DMS114 treated with DMSO at 0.1 percent for 48 hours (cell line): ENCODE results near the gene LHFPL2.

Source experiments
- DNase-seq: peaks from one replicate; lab custom pipeline; 2025; ENCODE audit not compliant: unreplicated experiment; lab: John Stamatoyannopoulos, UW

LHFPL2 gene

DNA sequence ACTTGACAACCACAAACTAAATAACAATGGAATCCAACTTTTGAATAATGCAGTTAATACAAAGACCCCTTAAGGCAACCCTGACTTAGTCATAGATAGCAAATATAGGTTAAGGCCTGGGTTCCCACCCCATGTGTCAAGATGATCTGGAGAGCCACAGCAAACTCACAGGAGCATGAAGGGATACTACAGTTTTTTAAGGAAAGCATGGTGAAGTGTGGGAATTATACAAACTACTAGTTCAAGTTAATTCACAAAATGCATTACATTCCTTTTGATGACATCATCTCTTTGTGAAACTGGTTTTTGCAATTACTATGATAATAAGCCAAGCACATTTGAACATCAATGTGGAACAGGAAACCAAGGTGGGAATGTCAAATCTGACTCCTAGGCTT, 50.6 kb downstream of the LHFPL2 start:
- DNase-seq, result no peak

DNA sequence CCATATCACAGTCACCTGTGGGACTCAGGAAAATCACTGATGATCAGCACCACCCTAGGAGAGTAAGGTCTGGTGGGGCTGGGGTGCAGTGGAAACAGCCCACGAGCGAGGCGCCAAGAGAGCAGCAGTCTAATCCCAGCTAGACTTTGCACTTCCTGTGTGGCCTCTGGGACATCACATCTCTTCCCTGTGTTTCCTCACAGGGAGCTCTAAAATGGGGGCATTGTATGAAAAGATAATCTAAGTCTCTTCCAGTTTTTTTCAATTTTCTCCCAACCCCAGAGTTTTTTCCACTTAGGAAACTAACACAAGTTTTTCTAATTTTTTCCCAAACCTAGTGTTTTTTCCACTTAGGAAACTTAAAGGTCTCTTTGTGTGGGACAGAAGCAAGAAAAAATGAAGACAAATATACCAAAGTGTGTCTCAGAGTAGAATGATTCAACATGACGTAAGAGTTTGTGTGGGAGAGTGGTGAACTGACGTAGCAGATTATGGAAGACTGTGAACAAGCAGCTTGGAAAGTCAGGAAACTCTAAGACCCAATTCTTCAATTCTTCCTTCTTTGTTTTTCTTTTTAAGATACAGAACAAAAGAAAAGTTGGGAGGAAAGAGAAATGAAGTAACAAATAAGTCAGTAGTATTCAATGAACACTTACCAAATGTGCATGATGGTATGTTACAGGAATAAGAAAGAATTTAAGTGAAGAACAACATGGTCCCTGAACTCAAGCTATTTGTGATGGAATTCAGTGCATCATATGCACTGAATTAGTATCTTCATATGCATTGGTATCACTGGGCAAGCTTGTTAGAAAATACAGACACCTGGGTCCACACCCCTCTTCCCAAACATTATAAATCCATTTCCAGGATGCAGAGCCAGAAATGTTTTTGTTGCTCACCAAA, 51.3 kb downstream of the LHFPL2 start:
- no peak for DNase-seq

DNA sequence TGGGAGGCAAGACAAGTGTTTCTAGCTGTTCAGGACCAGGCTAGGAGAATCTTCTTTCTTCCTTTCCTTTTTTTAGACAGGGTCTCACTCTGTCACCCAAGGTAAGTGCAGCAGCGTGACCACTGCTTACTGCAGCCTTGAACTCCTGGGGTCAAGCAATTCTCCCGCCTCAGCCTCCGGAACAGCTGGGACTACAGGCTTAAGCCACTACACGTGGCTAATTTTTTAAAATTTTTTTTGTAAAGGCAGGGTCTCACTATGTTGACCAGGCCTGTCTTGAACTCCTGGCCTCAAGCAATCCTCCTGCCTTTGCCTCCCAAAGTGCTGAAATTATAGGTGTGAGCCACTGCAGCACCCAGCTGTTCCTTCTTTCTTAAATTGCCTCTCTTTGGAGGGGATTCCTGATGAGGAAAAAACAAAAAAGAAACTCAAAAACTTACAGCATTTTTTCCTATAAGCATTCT, 53.1 kb downstream of the LHFPL2 start:
- DNase-seq, result no peak

DNA sequence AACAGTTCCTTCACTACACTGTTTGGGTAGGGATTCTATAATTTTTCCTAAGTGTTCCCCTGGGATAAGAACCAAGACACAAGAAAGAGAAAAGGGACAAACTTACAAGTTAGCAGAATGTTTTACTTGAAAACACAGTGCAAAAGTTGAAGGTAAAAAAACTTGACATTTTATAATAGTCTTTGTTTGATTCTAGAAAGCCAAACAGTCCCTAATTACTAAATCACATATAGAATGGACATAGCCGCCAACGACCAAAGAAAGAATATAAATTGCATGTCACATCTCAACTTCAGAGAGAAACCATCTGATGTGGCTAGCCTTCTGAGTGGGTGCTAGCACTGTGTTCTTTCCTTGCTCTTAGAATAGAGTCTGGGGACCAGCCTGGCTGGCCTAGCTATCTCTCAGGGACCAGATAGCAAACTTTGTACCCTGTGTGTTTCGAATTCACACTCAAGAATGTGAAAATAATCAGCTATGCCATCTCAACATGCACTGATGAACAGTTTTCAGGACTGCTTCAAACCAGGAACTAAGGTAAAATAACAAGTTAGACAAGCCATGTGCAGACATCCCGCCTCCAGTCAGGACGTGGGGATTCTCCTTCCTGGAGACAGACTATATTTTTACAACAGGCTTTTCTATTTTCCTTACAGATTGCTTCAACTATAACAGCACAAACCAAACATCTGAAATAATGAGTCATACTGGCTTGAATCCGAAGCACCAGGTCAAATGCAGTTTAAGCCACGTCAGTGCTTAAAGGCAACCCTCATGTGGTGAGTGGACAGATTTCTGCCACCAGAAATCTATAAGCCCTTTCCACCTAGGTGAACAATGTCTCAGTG, 53.7 kb downstream of the LHFPL2 start:
- DNase-seq, result no peak

DNA sequence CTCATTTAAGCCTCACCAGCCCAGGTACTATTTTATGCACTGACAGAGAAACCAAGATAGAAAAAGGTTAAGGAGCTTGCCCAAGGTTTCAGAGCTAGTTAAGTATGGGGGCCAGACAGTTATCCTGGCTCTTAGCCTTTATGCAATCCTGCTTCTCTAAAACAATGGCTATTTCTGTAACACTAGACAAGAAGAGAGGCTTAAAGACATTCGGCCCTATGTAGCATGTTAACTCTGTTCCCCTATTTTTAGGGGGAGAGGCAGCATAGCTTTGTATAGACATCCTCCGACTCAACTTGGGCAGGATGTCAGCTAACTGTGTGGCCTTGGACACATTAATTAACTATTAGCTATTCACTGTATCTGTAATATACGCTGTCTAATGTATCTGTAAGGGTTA, 54.6 kb downstream of the LHFPL2 start:
- DNase-seq, result no peak

DNA sequence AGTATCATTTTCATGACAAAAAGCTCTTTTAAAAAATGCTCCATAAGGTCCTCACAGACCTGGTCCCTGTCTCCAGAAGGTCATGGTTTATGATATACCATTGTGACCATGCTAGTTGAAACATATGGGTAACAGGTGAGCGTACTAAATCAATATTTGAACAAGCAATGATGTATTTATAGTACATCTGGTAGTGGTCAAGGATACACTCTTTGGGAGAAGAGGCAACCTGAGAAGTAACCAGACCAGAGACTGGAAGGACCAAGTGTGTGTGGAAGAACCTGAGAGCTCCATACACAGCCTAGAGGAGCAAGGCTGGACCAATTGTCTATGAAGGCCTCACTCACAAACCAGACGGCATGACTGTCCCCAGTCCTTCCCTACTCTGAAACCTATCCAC, 55.1 kb downstream of the LHFPL2 start:
- DNase-seq, result no peak

DNA sequence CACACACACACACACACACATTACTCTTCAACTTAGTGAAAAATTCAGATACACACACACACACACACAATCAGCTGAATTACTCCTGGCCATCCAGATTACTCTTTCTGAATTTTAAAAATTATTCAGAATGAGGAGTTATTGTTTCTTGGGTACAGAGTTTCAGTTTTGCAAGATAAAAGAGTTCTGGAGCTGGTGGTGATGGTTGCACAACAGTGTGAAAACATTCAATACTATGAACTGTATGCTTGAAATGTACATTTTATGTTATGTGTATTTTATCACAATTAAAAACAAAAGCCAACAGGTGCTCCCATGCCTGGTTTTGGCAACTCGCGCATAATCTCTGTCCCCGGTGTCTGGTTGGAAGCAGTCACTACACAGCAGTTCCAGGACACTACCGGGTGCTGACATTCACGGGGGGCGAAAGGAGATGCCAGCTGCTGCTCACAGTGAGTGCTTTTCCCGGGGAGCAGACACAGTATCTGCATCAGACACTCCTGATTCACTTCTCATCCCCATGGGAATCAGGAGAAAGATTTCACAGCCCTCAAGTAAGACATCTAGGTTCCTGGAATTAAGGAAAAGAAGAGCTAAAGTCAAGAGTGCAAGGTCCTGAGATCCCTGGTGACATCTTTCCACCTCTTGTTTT, 55.7 kb downstream of the LHFPL2 start:
- DNase-seq, result no peak

DNA sequence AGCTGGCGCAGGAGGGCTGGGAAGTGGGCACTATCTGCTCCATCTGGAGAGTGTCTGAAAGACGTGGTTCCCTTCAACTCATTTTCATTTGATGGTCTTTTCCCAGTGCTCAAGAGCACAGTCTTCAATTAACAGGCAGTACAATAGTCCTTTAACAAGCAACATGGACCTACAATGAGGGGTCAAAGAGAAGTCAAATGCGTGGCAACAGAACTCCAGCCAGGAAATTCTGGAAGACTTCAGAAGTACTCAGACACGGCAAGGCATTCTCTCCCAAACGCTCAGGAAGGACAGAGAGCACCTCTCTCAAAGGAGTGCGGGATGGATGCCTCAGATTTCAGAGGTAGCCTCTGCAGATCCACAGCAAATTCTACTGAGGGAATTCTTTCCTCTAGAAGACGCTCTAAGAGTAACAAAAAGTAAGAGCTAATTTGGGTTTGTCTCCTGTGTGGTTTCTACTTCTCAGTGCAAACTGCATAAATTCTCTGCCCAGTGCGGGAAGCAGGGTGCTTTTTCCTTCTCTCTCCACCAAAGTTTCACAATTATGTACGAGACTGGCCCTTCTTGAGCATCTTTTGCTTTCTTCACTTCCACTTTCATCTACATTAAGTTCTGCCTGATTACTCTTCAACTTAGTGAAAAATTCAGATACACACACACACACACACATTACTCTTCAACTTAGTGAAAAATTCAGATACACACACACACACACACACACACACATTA, 56.4 kb downstream of the LHFPL2 start:
- no peak for DNase-seq

DNA sequence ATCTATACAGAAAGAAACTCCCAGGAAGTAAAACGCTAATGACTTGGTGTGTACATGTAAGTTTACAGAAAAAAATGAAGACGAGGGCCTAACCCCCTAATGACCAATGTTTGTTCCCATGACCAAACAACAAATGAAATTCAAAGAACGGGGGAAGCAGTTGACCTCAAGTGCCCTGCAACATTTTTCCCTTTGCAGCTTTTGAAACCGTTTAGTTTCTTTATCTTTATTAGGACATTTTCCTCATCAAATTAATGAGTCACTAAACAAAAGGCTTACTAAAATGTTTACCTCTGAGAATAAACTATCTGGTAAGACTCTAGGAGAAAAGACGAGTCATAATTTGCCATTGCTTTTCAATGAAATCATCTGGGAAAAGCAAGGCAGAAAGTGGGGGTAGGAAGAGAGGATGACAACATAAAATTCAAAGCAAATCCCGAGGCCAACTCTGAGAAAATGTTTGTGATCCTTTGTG, 57.4 kb downstream of the LHFPL2 start:
- DNase-seq, result no peak

DNA sequence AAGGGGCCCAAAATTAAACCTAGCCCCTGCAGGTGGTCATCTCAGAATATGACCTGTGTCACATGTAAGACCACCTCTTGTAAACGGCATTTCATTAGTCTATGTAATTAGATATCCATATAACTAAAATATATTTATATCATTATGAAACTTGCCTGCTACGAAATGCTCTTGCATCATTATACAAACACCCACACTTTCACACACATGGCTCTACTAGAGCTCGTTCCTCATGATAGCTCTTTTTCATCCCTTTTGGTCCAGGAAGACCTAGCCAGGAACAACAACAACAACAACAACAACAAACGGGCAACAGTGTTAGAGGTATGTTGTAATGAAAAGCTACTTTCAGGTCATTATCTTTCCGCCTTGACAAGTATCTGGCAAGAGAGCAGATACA, 58.6 kb downstream of the LHFPL2 start:
- DNase-seq, result no peak

DNA sequence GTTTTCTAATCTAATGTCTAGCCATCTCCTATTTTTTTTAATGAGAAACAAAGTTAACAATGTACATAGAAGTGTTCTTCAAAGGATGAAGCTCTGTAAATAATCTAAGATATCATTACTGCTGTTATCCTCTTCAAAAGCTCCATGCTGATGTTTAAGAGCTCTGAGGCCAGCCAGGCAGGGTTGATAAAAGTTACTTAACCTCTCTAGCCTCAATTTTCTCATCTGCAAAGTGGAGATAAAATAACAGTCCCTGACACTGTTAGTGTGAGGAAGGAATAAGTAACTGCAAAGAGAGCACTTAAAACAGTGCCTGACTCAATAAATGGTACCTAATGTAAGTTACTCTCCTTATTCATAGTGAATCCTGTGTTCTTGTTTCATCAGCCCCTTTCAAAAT, 60.1 kb downstream of the LHFPL2 start:
- no peak for DNase-seq

DNA sequence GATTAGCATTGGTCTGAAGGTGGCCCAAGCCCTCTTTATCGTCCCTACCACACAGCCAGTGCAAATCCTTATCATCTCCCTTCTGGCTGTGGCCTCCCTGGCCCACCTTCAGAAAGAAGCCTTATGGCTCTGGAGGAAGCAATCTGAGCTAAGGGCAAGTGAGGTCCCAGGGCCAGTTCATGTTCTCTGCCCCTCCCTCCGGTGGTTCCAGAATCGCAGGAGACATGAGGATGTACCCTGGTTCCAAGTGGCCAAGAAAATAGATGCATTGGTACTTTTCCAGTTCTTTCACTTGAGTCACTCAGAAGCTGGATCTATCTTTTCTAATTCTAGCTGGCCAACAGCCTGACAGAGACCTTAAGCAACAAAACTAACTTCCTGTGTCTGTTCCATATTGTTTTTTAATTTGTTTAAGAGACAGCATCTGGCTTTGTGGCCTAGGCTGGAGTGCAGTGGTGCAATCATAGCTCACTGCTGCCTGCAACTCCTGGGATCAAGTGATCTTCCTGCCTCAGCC, 60.7 kb downstream of the LHFPL2 start:
- DNase-seq, result no peak

DNA sequence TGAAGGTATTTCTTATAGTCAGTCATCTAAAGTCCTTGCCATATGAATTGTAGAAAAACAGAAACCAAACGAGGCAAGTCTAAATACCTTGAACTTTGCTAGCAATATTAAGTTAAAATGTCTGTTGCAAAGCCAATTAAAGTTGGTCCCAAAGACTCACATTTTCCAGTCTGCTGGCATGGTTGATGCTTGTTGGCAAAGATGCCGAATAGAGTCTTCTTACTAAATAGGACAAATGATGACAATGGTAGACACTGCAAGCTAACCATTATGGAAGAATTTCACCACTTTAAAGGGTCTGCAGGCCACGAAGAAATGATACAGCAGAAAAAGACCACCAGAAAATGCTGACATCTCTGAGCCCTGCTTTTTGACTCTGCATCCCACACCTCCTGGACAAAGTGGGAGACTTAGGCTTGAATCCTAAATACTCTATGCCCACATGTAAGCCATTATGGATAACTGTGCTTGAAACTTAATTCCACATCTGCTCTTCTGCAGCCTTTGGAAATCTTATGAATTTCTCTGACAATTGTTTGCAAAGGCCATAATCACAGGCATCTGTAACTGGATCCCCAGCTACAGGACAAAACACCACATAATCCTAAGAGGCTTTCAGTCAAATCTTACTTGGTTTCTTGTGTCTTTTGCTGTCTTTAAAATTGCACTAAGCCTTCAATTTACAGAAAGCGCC, 61.3 kb downstream of the LHFPL2 start:
- DNase-seq, result no peak

DNA sequence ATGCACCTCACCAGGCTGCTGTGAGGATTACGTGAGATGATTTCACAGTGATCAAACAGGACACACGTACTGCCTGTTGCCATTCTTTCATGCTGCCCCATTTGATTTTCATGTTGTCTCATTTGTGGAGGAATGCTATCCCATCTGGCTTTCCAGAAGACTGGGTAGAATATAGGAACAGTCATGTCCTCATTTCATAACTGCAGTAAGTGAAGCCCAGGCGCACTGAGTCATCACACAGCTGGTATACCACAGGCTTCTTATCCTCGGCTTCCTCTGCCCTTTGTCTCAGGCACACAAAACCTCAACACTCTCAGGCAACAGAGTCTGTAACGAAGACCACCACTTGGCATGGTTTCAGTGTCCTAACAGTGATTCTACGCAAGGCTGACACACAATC, 62.3 kb downstream of the LHFPL2 start:
- no peak for DNase-seq

DNA sequence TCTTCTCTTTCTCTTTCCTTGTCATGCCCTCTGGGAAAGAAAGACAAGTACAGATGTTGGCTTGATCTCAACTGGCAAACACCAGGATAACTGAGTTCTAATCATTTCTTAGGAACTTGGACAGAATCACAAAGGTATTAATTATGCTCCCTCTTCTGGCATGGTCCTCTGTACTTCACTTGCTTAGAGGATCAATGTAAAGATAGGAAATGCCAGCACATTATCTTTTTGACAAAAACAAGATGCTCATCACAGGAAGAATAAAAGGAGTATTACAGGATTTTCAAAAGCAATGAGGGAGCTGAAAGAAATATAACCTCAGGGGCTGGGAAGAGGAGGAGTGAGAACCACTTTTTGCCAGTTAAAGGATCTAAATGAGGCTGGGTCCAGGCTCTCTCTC, 70.6 kb downstream of the LHFPL2 start:
- DNase-seq, result no peak

DNA sequence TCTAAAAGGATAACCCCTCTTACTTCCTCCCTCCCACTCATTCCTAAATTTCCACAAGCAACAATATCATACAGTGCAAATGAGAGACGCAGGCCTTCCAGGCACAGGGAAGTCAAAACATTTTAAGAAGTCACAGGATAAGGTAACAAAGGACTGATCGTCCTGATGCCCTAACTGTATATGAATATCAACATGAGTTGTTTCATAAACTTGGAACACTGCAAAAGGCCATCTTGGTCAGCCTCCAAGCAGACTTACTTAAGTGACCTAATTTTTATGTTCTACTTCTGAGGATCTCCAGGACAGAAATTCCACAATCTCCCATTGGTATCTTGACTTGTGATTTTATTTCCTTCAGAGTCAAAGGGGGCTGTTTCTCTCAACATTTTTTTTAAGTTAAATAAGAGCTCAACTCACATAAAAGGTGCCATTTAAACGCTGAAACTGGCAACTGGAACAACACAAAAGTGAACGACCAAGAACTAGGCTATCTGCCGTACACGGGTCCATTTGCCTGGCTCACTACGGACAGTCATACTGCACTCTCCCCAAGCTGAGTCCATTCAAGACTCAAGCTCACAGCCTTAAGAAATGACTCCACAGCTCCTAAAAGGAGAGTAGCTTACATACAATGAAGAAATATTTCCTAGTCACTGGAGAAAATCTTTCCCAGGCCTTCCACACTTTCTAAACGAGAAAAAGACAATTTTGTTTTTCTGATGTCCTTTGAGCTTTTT, 71.3 kb downstream of the LHFPL2 start:
- DNase-seq, result no peak

DNA sequence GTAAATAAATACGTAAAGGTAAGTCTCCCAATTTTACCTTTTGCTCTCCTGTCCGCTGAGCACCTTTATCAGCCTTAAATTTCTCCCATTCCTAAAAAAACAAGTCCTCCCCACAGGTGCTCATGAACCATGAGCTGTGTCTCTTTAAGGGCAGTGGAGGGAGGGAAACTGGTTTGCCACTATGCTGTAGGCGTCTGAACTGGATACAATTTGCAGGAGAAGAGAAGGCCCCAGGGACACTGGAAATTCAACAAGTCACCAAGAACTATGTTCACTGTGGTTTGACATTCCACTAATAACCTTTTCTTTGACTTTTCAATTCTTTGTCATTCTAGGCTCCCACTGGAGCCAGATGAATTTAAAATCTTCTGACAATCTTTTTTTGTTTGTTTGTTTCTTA, 72.2 kb downstream of the LHFPL2 start:
- no peak for DNase-seq

DNA sequence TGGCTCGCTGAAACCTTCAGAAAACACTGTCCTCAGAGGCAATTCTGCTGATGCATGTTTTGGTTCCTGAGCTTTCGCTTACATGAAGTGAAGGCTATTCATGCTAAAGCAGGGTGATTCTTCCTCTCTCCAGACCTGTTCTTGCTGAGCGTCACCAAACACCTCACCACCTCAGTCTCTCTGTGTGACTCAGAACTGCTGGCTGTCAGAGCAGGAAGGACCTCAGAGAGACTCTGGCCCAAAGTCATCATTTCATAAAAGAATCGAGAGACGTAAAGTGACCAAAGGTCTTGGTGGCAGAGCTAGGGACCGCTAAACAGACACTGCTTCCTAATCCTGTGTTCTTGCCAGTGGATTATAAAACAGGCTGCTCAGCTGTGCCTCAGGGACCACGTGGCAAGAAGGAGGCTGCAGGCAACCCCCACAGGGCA, 73.8 kb downstream of the LHFPL2 start:
- no peak for DNase-seq

DNA sequence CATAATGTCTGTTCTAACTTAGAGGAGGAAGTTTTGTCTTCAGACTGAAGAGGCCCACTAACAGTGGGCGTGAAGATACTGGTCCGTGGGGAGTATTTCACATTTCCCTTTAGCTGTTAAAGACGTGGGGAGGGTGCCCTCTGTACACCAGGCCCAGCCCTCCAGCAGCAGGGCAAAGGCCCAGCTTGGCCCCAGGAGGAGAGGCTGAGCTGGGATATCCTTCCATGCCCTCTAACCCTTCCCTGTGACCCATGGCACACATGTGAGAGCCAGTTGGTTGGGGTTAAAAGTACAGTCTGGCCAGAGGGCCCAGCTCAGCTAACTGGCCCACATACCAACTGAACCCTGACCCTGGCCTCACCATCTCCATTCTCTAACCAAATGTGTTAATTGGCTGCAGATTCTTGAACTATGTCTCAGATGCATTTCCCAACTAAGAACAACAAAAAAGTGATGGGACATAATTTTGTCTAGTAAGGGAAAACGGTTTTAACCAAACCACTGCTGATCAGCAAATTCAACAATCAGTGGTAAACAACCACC, 74.4 kb downstream of the LHFPL2 start:
- DNase-seq, result no peak
